Ishikawa (cell line): ENCODE results near the gene PRRT4.

ENCODE experiments used
- CEBPB ChIP-seq: IDR thresholded peaks from 2 replicates; pipeline ENCODE4 v1.6.1; 2012
- CREB1 ChIP-seq: IDR thresholded peaks from 2 replicates; pipeline ENCODE4 v1.6.1; 2012; ENCODE audit warnings: low read depth
- EGR1 ChIP-seq: IDR thresholded peaks from 2 replicates; pipeline ENCODE4 v1.6.1; 2012
- EP300 ChIP-seq: IDR thresholded peaks from 2 replicates; pipeline ENCODE4 v1.6.1; 2012; ENCODE audit warnings: borderline replicate concordance
- FOXM1 ChIP-seq: IDR thresholded peaks from 2 replicates; pipeline ENCODE4 v1.6.1; 2012; ENCODE audit warnings: low read depth, borderline replicate concordance
- MAX ChIP-seq: IDR thresholded peaks from 2 replicates; pipeline ENCODE4 v1.6.1; 2012
- RAD21 ChIP-seq: IDR thresholded peaks from 2 replicates; pipeline ENCODE4 v1.6.1; 2012; ENCODE audit warnings: low read depth
- REST ChIP-seq: IDR thresholded peaks from 2 replicates; pipeline ENCODE4 v1.6.1; 2012; ENCODE audit warnings: low read depth, mild to moderate bottlenecking
- TAF1 ChIP-seq: IDR thresholded peaks from 2 replicates; pipeline ENCODE4 v1.6.1; 2012; ENCODE audit warnings: low read depth, mild to moderate bottlenecking
- TCF12 ChIP-seq: IDR thresholded peaks from 2 replicates; pipeline ENCODE4 v1.6.1; 2012; ENCODE audit warnings: low read depth
- TEAD4 ChIP-seq: IDR thresholded peaks from 2 replicates; pipeline ENCODE4 v1.6.1; 2012
- USF1 ChIP-seq: IDR thresholded peaks from 2 replicates; pipeline ENCODE4 v1.6.1; 2012
- YY1 ChIP-seq: IDR thresholded peaks from 2 replicates; pipeline ENCODE4 v1.6.1; 2012; ENCODE audit warnings: low read depth
- ZBTB7A ChIP-seq: IDR thresholded peaks from 2 replicates; pipeline ENCODE4 v1.6.1; 2012; ENCODE audit warnings: low read depth

GRCh38 chr7:128407233-128407589 is 45.7 kb upstream of the PRRT4 start:
- TF ChIP-seq FOXM1 = no peak
- TF ChIP-seq CEBPB = no peak
- TF ChIP-seq EP300 = no peak
- no peak for TF ChIP-seq REST
- no peak for TF ChIP-seq TCF12
- TF ChIP-seq TEAD4 = no peak
- no peak for TF ChIP-seq CREB1
- TF ChIP-seq YY1 = no peak
- TF ChIP-seq MAX = no peak
- no peak for TF ChIP-seq RAD21
- no peak for TF ChIP-seq ZBTB7A
- no peak for TF ChIP-seq USF1
- TF ChIP-seq TAF1 = no peak
- no peak for TF ChIP-seq EGR1
